ENCODE data around the gene CACNA1C. TPM values are rescaled to one million over a fixed set of nuclear protein-coding genes. Genes with fewer than 3 reads are reported as not detected.

CACNA1C gene
- total and polyA plus RNA-seq, 2 donors from 2014 or later: 1.6 to 17.4 TPM

GRCh38 chr12:2198542-2198941, 145.8 kb downstream of the CACNA1C start:
- Histone ChIP-seq H3K27ac (ENCODE audit: low read depth in 2 of 2, low read length in 2 of 2) (no peak overlapping the region), H3K9me3 (ENCODE audit: control insufficient read depth in 2 of 3, insufficient read depth in 1 of 3, low read length in 3 of 3) (no peaks in the 10 kb centered on the region), H3K9ac (ENCODE audit: low read length in 3 of 3) (no peak overlapping the region), H3K4me3 (ENCODE audit: low read length in 3 of 3) (no peak overlapping the region), H3K36me3 (ENCODE audit: control insufficient read depth in 2 of 3, insufficient read depth in 3 of 3, low read length in 3 of 3) (no peaks in the 10 kb centered on the region), H3K27me3 (ENCODE audit: control insufficient read depth, insufficient read depth, low read length) (no peaks in the 10 kb centered on the region), H3K4me1 (ENCODE audit: control insufficient read depth in 2 of 3, insufficient read depth in 2 of 3, low read depth in 1 of 3, low read length in 3 of 3) (peaks cover 0 to 2% (median 0%) of the 10 kb centered on the region in 3 donors)
- intact Hi-C loops (cut with DNase I): no loop called here
- FAIRE-seq: no peak
- DNase-seq: no peak
- no peak for TF ChIP-seq CTCF (IDR thresholded peaks at IDR 0.05; ENCODE audit: borderline replicate concordance, extremely low read depth, insufficient read depth)

- H3K4me1 ChIP-seq (ENCODE audit: control insufficient read depth in 2 of 3, insufficient read depth in 2 of 3, low read depth in 1 of 3, low read length in 3 of 3): no peaks in the 10 kb centered on the region
- no peak for DNase-seq
- H3K36me3 ChIP-seq (ENCODE audit: control insufficient read depth in 2 of 3, insufficient read depth in 3 of 3, low read length in 3 of 3): no peaks in the 10 kb centered on the region
- no peak overlapping the region for H3K9ac ChIP-seq (ENCODE audit: low read length in 3 of 3)
- no peak for TF ChIP-seq CTCF (IDR thresholded peaks at IDR 0.05; ENCODE audit: borderline replicate concordance, extremely low read depth, insufficient read depth)
- H3K27ac ChIP-seq (ENCODE audit: low read depth in 2 of 2, low read length in 2 of 2): no peak overlapping the region
- H3K27me3 ChIP-seq (ENCODE audit: control insufficient read depth, insufficient read depth, low read length): no peaks in the 10 kb centered on the region
- no peaks in the 10 kb centered on the region for H3K9me3 ChIP-seq (ENCODE audit: control insufficient read depth in 2 of 3, insufficient read depth in 1 of 3, low read length in 3 of 3)
- intact Hi-C loops (cut with DNase I): no loop called here
- FAIRE-seq: no peak
- H3K4me3 ChIP-seq (ENCODE audit: low read length in 3 of 3): no peak overlapping the region
These were observed 153.2 kb downstream of the CACNA1C start for GRCh38 chr12:2205996-2206395.

- H3K27ac ChIP-seq (ENCODE audit: low read depth in 2 of 2, low read length in 2 of 2): no peak overlapping the region
- DNase-seq: no peak
- peaks cover 0 to 8% (median 6%) of the 10 kb centered on the region in 3 donors for H3K4me1 ChIP-seq (ENCODE audit: control insufficient read depth in 2 of 3, insufficient read depth in 2 of 3, low read depth in 1 of 3, low read length in 3 of 3)
- intact Hi-C loops (cut with DNase I): no loop called here
- no peak for FAIRE-seq
- no peak overlapping the region for H3K4me3 ChIP-seq (ENCODE audit: low read length in 3 of 3)
- H3K36me3 ChIP-seq (ENCODE audit: control insufficient read depth in 2 of 3, insufficient read depth in 3 of 3, low read length in 3 of 3): no peaks in the 10 kb centered on the region
- no peaks in the 10 kb centered on the region for H3K9me3 ChIP-seq (ENCODE audit: control insufficient read depth in 2 of 3, insufficient read depth in 1 of 3, low read length in 3 of 3)
- H3K27me3 ChIP-seq (ENCODE audit: control insufficient read depth, insufficient read depth, low read length): no peaks in the 10 kb centered on the region
- TF ChIP-seq CTCF (IDR thresholded peaks at IDR 0.05; ENCODE audit: borderline replicate concordance, extremely low read depth, insufficient read depth): no peak
- no peak overlapping the region for H3K9ac ChIP-seq (ENCODE audit: low read length in 3 of 3)
These were observed 156.2 kb downstream of the CACNA1C start for GRCh38 chr12:2208837-2209635.
